Measurements from ENCODE around the gene DDX1.

DDX1 gene

GRCh38 chr2:15648593-15649525, 57.2 kb downstream of the DDX1 start:
- no peak for DNase-seq

- no peak for DNase-seq
These were observed 58.0 kb downstream of the DDX1 start for GRCh38 chr2:15649561-15650255.

- DNase-seq, result no peak
These were observed 59.1 kb downstream of the DDX1 start for GRCh38 chr2:15650616-15651366.

GRCh38 chr2:15651367-15651727, 59.7 kb downstream of the DDX1 start:
- no peak for DNase-seq

GRCh38 chr2:15652252-15652651, 60.6 kb downstream of the DDX1 start:
- DNase-seq, result no peak

- DNase-seq, result no peak
These were observed 61.1 kb downstream of the DDX1 start for GRCh38 chr2:15652801-15653200.

- no peak for DNase-seq
These were observed 62.4 kb downstream of the DDX1 start for GRCh38 chr2:15653806-15654726.

- no peak for DNase-seq
These were observed 63.0 kb downstream of the DDX1 start for GRCh38 chr2:15654727-15655073.

GRCh38 chr2:15655123-15655887, 63.6 kb downstream of the DDX1 start:
- no peak for DNase-seq

GRCh38 chr2:15656090-15656489, 64.4 kb downstream of the DDX1 start:
- DNase-seq, result no peak

- no peak for DNase-seq
These were observed 66.1 kb downstream of the DDX1 start for GRCh38 chr2:15657759-15658158.

GRCh38 chr2:15658911-15659310, 67.2 kb downstream of the DDX1 start:
- DNase-seq, result no peak

GRCh38 chr2:15660491-15661294, 69.0 kb downstream of the DDX1 start:
- DNase-seq, result no peak

GRCh38 chr2:15661295-15661569, 69.6 kb downstream of the DDX1 start:
- no peak for DNase-seq

- DNase-seq, result no peak
These were observed 70.4 kb downstream of the DDX1 start for GRCh38 chr2:15662026-15662425.

- no peak for DNase-seq
These were observed 70.9 kb downstream of the DDX1 start for GRCh38 chr2:15662579-15662978.

- DNase-seq, result no peak
These were observed 72.1 kb downstream of the DDX1 start for GRCh38 chr2:15663802-15664201.

- no peak for DNase-seq
These were observed 72.8 kb downstream of the DDX1 start for GRCh38 chr2:15664273-15665066.

- no peak for DNase-seq
These were observed 73.6 kb downstream of the DDX1 start for GRCh38 chr2:15665067-15665942.

Measured in retina (tissue), 1 donor.